Uterus (tissue), 2 donors: ENCODE results near the gene LTBP1.

ENCODE experiments used
- POLR2A ChIP-seq, 2 donors: fragments of 450-650 bp; IDR thresholded peaks; one replicate each; pipeline ENCODE4 v1.6.1; 2016; ENCODE audit warnings: antibody characterized with exemption in 2 of 2, mild to moderate bottlenecking in 1 of 2, moderate library complexity in 1 of 2
- TF ChIP-seq, protein P1 (sequence below), 4 experiments: fragments of 200-600 bp in 2 of 4; fragments of 450-650 bp in 2 of 4; sonication (generic) in 2 of 4; IDR thresholded peaks; one replicate each; pipeline ENCODE4 v1.5.1; 2016 to 2019; ENCODE audit warnings: antibody characterized with exemption in 4 of 4, mild to moderate bottlenecking in 2 of 4, moderate library complexity in 1 of 4

DNA sequence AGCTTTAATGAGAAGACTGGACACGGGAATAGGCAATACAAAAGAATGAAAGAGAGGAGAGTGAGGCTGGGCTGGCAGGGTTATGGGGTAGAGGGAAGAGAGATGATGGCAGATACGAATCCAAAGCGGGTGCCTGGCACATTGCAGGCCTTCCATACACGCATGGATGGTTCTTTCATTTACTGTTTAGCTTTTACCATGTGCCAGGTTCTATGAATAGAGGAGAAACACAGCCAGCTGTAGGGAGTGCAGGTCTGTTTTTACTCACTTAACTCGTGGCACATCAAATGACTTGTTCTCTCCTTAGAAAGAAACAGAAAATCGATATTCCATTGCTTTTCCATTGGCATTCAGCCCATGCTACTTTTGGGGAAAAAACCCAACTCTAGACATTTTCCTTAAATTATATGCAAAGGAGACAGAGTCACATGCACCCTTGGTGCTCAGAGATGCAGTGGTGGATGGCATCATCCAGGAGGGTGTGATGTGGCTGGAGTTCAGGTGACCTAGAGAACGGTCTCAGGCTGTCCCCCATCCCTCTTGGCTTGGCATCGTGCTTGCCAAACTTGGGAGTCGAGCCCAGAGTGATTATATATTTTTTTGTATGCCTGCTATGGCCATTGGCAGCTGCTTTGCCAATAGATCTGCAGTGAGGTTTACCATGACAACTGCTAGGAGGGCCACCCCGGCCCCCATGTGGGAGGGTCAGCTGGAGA, 6.2 kb downstream of the LTBP1 start:
- no peak for TF ChIP-seq POLR2A (IDR thresholded peaks at IDR 0.05)
- TF ChIP-seq, protein P1, sequence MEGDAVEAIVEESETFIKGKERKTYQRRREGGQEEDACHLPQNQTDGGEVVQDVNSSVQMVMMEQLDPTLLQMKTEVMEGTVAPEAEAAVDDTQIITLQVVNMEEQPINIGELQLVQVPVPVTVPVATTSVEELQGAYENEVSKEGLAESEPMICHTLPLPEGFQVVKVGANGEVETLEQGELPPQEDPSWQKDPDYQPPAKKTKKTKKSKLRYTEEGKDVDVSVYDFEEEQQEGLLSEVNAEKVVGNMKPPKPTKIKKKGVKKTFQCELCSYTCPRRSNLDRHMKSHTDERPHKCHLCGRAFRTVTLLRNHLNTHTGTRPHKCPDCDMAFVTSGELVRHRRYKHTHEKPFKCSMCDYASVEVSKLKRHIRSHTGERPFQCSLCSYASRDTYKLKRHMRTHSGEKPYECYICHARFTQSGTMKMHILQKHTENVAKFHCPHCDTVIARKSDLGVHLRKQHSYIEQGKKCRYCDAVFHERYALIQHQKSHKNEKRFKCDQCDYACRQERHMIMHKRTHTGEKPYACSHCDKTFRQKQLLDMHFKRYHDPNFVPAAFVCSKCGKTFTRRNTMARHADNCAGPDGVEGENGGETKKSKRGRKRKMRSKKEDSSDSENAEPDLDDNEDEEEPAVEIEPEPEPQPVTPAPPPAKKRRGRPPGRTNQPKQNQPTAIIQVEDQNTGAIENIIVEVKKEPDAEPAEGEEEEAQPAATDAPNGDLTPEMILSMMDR (IDR thresholded peaks at IDR 0.05): no peak
